ENCODE data around the gene MCC.

MCC gene

DNA sequence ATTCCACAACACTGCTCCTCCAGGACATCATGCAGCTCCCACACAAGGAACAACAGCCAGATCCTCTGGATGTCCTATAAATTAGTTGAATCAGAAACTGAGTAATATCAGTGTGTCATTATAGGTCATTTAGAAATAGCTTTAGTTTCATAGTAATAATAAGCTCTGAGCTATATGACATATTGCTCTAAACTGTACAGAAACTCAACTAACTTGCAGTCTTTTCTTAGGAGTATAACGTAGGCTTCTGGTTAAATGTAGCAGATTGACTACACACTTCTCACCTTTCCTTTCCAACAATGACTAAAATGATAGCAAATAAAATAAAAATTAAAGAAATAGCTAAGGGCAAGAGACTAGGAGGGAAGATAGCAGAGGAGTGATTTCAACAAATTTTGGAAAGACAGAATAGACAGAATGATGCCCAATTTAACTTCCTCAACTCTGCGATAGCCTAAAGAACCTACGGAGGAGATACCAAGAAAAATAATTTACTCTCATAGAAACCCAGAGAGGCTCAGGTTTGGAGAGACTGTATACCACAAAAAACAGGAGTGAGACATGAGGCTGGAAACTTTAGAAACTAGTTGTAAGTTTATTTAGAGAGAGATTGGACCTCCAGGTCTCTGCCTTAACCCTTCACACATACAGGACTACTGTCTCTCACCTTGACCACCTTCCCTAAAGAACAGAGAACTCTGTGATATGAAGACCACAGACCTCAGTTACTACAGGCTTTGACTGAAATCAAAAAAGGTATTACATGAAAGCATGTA is 247.1 kb downstream of the MCC start:
- DNase-seq: no peak

DNA sequence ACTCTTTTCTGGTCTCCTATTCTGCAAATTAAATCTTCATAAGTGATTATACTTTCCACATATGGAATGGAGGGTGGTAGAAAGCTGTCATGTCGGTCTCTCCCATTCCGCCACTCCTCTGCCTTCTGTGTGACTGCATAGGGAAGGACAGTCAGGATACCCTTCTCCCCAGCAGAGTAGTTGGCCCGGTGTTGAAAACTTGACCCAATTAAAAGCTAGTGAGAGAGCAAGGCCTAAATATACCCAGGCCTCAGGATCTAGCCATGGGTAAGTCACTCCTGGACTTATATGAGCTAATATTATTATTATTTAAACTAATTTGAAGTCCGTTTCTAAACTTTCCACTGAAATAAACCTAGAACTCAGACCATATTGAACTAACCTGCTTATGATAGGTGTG is 248.2 kb downstream of the MCC start:
- DNase-seq: no peak

DNA sequence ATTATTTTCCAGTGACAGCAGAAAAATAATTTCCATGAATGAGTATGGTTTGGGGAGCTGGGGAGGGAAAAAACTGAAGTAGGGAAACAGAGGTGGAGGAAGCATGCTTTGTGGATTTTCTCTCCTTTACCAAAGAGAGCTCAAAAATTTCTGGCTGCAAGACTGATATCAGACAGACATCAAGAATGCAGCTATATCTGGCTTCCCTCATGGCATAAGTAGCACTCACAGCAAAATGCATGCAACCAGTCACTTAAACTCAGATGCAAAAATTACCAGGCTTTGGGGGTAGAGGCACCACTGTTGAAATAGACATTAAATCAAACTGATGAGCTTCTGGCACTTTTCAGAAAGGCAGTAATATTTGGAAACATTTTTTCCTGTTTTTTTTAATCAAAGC is 250.4 kb downstream of the MCC start:
- no peak for DNase-seq

DNA sequence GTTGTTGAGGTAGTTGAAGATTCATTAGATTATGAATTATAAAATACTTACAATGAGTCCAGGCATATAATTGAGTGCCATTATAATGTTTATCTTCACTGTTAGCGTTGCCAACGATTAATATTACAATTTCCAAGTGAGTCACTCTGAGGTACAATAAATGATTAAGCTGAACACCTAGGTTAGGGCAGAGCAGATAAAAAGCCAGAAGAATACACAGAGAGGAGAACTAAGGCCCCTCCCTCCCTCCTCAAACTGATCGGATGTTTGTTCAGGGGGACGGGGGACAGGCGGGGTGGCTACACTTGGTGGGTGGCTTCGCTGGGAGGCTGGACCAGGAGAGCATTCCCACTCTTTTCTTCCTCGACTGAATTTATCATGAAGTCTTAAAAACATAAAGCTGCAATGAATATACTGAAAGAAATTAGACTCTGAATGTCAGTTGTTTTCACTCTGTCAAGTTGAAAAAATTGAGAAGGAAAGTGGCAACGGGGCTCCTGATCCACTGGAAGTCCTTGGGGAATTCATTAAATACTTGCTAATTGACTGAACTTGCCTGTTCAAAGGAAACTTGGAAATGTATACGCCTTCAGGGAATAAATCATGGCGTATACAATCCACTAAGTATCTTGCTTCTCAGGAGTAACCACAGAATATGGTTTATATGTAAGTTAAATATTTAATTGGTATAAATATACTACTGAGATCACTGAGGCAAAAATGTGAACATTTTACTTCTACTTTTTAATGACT is 251.5 kb downstream of the MCC start:
- DNase-seq: no peak

DNA sequence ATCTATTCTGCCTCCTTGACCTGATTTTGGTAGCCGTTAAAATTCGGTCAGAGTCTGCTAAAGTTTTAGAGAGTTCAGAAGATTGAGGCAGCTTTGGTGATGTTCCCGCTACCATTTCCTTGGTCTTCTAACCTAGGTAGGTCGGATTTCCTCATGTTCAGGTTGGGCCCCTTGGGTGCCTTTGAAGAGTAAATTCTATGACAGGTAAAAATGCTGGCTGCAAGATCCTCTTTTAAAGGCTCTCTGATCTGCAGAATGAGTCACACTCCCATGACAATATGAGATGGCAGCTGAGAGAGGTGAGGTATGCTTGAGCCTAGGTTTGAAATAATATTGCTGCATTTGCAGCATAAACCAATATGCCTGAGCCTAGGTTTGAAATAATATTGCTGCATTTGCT is 252.4 kb downstream of the MCC start:
- DNase-seq: no peak

DNA sequence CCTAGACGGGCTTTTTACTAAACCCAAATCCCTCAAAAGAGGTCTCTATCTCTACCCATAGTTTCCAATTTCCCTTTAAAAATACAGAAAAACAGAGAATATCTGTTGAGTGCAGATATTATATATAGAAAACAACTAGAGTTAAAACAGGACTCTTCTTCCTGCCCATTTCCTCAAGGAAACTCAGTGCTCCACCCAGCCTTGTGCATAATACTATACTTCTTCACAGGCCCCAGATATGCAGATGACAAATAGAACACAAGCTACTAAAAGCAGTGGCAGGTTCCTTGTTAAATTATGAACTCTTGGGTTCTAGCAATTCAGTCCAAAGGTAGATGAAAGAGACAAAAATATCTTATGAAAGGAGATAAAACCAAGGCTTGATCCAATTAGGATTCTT is 253.7 kb downstream of the MCC start:
- DNase-seq: peak; percentile 38

DNA sequence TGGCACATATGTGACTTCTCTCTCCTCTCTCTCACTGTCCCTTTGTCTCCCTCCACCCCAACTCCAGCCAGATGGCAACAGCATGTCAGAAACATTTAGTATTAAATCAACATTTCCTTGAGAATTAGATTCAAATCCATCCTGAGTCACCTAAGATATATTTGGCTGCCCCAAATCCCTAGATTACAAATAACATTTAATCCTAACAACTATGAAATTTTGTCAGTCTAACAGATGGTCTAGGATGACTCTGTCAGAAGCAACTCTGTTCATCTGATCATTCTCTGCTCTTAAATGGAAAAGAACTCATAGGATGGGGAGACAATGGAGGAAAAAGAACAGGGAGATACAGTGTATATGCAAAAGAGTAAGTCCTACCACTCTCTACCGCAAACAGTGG is 254.6 kb downstream of the MCC start:
- peak; percentile 81 for DNase-seq

DNA sequence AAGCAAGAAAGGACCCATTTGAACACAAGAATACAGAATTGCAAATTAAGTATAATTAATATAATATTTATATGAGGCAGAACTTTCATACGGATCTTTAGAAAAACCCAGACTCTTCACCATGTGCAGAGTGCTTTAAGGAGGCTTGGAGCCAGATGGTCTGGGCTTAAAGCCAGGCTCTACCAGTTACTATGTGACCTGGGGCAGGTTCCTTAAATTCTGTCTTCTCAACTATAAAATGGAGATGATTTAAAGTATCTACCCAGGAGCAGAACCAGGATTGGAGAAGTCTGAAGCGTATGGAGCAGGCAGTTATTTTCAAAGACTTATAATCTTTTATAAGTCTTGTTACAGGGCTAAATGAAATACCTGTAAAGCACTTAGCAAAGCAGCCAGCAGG is 255.6 kb downstream of the MCC start:
- peak; percentile 66 for DNase-seq

DNA sequence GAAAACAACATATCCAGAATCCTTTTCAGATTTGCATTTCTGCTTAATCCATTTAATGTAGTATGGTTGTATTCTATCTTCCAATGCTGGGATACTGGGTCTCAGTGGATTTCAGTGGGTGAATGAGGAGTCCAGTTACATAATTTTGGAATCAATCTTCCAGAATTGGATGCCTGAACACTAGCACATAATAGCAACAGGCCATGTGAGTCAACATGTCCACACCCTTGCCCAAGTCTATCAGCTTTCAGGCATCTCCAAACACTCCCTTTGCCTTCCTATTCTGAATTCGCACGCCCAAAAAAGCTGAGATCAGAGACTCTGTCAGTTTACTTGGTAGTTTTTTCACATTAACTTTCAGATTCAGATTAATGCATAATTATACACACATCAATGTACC is 256.0 kb downstream of the MCC start:
- no peak for DNase-seq

DNA sequence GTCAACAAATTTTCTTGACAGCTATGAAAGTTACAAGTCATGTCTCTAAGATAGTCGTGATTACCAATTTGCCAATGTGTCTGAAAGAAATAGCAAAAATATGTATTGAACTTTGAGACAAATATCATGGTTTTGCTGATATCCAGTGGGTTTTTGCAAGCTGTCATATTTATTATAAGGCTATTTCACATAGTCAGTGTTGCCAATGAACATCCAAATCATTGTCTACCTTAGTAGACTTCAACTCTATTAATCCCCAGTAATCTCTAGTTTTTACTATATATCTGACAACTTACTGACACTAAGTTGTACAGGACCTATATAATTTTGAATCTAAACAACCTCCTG is 256.6 kb downstream of the MCC start:
- no peak for DNase-seq

DNA sequence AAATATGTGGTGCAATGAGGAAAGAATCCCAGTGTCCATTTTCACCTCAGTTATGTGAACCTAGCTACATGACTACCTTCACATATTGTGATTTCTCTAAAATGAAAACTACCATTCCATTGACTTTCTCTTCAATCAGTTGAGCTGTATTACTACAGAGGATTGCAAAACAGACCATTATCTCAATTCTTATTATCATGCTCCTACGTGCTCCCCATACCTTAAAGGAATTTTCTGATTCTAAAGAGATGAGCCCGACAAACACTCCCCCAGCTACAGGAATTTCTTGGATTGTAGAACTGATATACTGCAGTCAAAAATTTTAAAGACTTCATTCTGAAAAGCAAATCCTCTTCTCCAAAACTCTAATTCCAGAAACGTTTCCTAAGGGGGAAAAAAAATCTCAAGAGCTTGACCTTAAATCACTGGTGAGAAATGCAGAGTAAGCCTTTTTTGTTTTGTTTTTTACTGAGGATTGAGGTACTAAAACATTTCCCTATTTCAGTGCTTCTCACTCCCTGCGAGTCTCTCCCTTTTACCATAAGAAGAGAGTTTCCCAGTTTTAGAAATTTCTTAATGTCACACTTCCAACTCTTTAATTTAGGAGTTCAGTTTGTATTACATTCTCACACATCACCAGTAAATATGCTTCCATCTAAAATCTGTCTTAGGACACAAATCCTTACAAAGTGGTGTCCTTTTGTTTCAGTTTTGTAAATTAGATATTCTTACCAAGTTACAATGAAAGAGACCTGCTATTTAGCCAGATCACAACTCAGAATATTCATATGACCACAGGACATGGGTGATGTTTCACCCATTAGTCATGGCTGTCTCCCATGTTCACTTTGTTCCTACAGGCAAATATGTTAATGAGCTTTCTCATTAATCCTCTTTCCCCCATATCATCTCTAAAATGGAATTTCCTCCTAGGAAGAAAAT is 257.3 kb downstream of the MCC start:
- no peak for DNase-seq

DNA sequence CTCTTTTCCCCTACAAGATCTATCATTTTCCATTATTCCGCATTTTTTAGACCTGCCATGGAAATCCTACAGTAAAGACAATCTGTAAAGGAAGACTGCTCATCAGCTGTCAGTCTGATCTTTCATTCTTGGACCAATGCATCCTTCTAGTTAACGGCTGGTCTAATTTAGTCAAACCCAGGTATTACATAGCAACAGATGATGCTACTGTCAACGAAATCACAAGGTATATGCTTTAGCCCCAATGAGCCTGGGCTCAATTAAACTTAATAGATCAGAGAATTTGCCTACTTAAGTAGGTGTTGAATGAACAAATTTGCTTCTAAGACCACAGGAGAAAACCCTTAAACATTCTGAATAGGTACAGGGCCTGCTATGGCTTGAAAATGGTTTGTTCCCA is 260.5 kb downstream of the MCC start:
- no peak for DNase-seq

DNA sequence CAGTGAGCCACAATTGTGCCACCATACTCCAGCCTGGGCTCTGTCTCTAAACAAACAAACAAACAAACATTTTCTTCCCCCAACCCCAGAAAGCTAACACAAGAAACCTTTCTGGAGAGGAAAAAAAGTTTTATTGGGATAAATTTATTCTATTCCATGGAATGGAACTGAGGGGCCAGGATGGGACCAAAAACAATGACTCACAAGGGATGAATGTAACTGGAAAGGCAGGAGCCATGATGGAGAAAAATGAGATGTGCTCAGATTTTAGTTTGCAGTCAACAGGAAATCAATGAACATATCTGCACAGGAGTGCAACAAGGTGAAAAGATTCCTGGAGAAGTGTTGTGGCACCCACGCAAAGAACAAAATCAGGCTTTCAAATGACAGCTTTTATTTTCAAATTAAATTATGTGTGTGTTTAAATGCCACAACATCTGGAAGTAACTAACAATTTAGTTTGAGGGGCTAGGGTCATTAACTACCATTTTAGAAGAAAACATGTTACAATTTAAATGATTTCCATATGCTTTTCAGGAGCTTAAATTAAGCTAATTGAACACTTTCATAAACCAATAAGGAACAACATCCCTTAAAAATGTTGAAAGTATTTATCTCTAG is 262.0 kb downstream of the MCC start:
- no peak for DNase-seq

DNA sequence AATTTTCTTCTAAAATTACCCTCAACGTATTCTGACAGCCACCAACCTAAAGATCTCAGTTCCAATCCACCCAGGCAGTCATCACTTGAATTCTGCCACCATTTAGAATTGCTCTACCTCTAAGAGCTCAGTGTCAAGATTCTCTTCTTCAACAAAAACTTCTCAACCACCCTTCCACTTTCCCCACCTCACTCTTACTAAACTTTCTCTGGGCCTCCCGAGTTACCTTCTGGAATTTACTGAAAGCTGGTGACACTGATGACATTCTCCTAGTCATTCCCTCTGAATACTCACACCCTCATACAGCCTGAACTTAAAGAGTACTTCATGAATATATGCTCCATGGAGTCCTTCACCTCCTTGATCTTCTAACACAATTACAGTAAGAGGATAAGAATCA is 263.0 kb downstream of the MCC start:
- DNase-seq: no peak

DNA sequence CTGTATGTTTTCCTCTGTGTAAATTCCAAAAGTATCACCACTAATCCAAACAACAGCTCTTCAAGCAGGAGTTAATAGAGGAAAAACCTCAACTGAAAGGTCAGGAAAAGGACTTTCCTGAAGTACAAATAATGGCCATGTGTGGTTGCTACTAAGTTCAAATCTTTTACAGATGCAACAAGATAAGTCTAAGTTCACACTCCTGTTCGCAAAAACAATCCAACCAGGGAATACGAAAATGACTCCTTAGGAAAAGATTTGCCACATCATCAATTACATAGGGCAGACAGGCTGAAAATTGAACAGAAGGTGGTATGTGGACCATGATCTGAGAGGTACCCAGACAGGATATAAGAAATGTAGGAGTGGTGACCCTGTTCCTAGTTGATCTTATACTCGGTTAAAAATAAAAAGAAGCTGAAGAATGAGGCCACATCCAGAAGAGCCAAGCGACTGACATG is 263.6 kb downstream of the MCC start:
- no peak for DNase-seq

DNA sequence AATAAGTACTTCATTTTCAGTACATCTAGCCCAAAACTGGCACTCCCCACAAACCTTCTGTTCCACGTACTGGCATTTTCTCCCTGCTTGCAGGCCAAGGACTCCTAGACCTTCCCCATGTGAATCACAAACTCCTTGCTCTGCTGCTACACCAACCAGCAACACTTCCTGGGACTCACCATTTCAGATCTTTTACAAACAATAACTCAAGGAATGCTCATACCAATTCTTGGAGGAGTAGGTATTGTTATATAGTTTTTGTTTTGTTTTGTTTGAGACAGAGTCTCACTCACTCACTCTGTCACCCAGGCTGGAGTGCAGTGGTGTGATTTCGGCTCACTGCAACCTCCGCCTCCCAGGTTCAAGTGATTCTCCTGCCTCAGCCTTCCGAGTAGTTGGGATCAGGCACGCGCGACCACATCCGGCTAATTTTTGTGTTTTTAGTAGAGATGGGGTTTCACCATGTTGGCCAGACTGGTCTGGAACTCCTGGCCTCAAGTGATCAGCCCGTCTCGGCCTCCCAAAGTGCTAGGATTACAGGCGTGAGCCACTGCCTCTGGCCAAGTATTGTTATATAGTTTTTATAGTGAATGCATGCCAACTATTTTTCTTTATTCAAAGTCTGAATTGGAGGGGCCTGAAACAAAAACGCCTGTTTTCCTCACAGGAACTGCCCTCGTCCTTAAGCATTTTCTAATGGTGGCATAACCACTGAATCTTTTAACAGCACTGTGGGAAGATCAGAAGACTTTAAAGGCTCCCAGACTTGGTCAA is 264.2 kb downstream of the MCC start:
- DNase-seq: no peak

DNA sequence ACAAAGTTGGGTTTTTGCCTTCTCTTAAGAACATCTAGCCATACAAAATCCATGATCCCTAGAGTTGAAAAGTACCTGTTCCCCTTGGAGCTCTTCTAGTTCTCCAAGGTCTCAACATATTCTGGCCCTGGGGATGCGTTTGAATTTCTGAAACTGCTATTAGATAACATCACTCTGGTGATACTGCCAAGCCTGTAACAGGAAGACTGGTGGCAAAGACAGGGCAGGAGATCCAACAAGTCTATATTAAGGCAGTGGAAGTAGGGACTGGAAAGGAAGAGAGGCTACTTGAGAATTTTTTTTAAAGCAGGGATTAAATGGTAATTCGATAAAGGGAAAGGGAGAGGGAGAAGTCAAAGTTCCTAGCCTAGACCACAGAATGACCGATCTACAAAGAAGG is 264.9 kb downstream of the MCC start:
- no peak for DNase-seq

DNA sequence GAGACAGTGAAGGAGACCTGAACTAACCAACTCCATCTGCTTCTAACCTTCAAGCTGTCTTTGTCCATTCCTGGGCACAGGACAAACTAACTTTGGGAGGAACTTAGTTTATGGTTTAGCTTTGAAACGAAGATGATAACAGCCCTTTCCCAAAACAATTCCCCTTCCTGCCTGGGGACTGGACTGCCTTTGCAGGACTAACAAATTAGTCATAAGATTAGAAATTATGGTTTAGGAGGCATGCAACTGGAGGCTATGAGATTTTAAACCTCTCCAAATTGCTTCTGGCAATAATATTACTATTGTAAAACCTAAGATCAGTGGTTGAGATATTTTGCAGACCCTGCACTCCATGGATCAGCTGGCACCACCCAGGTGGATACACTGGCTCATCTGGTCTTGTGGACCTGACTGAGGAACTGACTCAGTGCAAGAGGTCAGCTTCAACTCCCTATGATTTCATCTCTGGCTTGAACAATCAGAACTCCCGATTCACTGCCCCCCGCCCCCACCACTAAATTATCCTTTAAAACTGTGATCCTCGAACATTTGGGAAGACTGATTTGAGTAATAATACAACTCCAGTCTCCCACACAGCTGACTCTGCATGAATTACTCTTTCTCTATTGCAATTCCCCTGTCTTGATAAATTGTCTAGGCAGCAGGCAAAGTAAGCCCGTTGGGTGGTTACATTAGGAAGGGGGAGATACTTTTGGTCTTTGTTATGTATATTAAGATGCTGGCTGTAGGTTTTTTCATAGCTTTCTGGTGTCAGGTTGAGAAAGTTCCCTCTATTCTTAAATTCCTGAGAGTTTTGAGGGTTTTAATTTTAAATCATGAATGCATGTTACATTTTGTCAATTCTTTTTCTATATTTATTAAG is 266.7 kb downstream of the MCC start:
- DNase-seq: no peak

DNA sequence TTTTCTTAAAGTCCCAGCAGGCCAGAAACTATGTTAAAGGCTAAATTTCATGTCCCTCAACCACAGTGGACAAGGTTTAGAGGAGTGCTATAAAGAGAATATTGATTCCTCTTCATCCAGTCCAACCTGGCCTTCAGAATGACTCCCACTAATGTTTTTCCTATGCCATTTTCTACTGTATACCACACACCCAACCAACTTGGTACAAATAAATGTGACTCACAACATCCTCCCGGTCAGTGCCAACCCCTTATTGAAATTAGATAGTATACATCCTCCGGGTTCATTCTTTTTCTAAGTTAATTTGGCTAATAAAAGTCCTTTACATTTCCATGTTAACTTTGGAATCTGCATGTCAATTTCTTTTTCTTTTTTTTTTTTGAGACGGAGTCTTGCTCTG is 268.6 kb downstream of the MCC start:
- DNase-seq: no peak

DNA sequence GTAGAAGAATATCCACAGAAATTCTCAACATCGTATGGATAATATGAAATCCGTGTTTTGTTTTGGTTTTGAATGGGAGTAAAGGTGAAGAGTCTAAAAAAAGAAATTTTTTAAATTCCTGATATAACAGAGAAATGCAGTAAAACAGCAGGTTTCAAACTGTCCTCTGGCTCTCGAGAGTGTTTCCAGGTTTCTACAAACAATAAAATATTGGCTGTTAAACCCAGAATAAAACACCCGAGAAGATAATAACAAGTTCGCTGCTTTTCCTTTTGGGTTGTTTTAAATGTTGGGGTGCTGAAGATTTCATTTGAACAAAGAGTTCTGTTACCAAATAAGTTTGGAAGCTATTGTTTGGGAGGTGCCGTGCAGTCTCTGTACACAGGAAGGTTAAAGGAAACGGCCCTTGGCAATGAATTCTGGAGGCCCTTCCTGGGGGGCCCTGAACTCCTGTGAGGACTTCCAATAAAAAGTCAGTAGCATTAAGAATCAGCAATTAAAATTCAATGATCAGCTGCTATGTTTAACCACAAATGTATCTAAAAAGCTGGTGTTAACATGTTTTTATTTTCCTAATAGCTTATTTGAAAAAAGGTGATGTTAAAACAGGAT is 269.2 kb downstream of the MCC start:
- DNase-seq: no peak

DNA sequence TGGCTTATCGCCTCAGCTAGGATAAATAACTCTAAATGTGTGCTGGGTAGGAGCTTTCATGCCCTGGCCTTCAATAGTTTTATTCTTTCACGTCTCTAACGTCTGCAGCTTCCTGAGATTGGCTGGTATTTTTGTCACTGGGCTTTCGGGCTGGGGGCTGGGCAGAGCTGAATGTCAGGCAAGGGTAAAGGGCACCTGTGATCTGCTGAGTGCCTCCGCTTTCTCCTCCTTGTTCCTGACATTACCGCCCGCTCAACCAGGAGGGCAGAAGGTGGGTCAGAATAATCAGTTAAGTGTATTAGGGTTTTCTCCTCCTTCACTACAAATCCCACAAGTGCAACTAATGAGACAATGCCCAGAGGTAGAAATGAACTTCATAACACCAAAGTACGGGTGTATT is 270.1 kb downstream of the MCC start:
- DNase-seq: peak; percentile 70
